ENCODE measurements around the gene NUP42. TPM values are rescaled to one million over a fixed set of nuclear protein-coding genes. Genes with fewer than 3 reads are reported as not detected.

NUP42 gene
- total and polyA plus RNA-seq, 2 donors (not counting 1 experiment from before 2014, with no cell fraction given): 13.1 to 28.2 TPM

- Histone ChIP-seq H3K4me3 (replicated peaks in 1 of 4; ENCODE audit: control extremely low read depth in 1 of 4, insufficient read depth in 1 of 4, low read depth in 3 of 4, low read length in 4 of 4) (peak overlapping the region; percentile 35 to 78 (median 40)), H4K20me1 (ENCODE audit: control insufficient read depth, extremely low read depth, insufficient read depth, low read length) (no peaks in the 10 kb centered on the region), H3K27me3 (ENCODE audit: control insufficient read depth, insufficient read depth, low read length) (peaks cover 6% of the 10 kb centered on the region), H3K9me3 (ENCODE audit: control insufficient read depth, insufficient read depth, low read depth, low read length) (no peaks in the 10 kb centered on the region), H3K79me2 (ENCODE audit: control insufficient read depth, insufficient read depth, low read length) (peaks cover 11% of the 10 kb centered on the region), H3K4me2 (ENCODE audit: extremely low read depth, insufficient read depth, low read length) (peak overlapping the region; percentile 84), H3K9ac (ENCODE audit: insufficient read depth, low read length) (peak overlapping the region; percentile 36), H3K36me3 (ENCODE audit: control insufficient read depth, insufficient read depth, low read length) (no peaks in the 10 kb centered on the region), H3K4me1 (ENCODE audit: control insufficient read depth, extremely low read depth, insufficient read depth, low read length) (no peaks in the 10 kb centered on the region), H2AFZ (ENCODE audit: low read length) (no peak overlapping the region), H3K27ac (ENCODE audit: insufficient read depth, low read length) (peak overlapping the region; percentile 17)
- DNase-seq (ENCODE audit: low read depth in 2 of 2): no peak
- TF ChIP-seq CTCF (conservative IDR thresholded peaks at IDR 0.05 in 1 of 2, IDR thresholded peaks at IDR 0.05 in 1 of 2; ENCODE audit: low read depth in 1 of 2, low read length in 2 of 2): no peak
- no peak for TF ChIP-seq EZH2 (IDR thresholded peaks at IDR 0.05; ENCODE audit: low read length, missing control alignments)
Observed at GRCh38 chr7:23247046-23247602, 65.3 kb downstream of the NUP42 start.

GRCh38 chr7:23247603-23248335, 65.9 kb downstream of the NUP42 start:
- no peaks in the 10 kb centered on the region for H3K4me1 ChIP-seq (ENCODE audit: control insufficient read depth, extremely low read depth, insufficient read depth, low read length)
- peak overlapping the region; percentile 36 for H3K9ac ChIP-seq (ENCODE audit: insufficient read depth, low read length)
- peak overlapping the region; percentile 17 for H3K27ac ChIP-seq (ENCODE audit: insufficient read depth, low read length)

More at GRCh38 chr7:23247603-23248335, 65.9 kb downstream of the NUP42 start:
- H3K79me2 ChIP-seq (ENCODE audit: control insufficient read depth, insufficient read depth, low read length): peaks cover 11% of the 10 kb centered on the region
- peaks cover 6% of the 10 kb centered on the region for H3K27me3 ChIP-seq (ENCODE audit: control insufficient read depth, insufficient read depth, low read length)
- H3K36me3 ChIP-seq (ENCODE audit: control insufficient read depth, insufficient read depth, low read length): no peaks in the 10 kb centered on the region
- no peaks in the 10 kb centered on the region for H3K9me3 ChIP-seq (ENCODE audit: control insufficient read depth, insufficient read depth, low read depth, low read length)
- H2AFZ ChIP-seq (ENCODE audit: low read length): peak overlapping the region; percentile 49
- H3K4me3 ChIP-seq (replicated peaks in 1 of 4; ENCODE audit: control extremely low read depth in 1 of 4, insufficient read depth in 1 of 4, low read depth in 3 of 4, low read length in 4 of 4): peak overlapping the region; percentile 35 to 78 (median 40)
- DNase-seq (ENCODE audit: low read depth in 2 of 2): no peak
- no peaks in the 10 kb centered on the region for H4K20me1 ChIP-seq (ENCODE audit: control insufficient read depth, extremely low read depth, insufficient read depth, low read length)
- H3K4me2 ChIP-seq (ENCODE audit: extremely low read depth, insufficient read depth, low read length): peak overlapping the region; percentile 84
- TF ChIP-seq EZH2 (IDR thresholded peaks at IDR 0.05; ENCODE audit: low read length, missing control alignments) (peak; percentile 63), CTCF (conservative IDR thresholded peaks at IDR 0.05 in 1 of 2, IDR thresholded peaks at IDR 0.05 in 1 of 2; ENCODE audit: low read depth in 1 of 2, low read length in 2 of 2) (no peak)

Data from fibroblast of lung (primary cell).